Keratinocyte (primary cell): Measurements from ENCODE around the gene HK2.

Experiments
- CTCF ChIP-seq, 3 experiments: IDR thresholded peaks in 1 of 3; conservative IDR thresholded peaks in 1 of 3; optimal IDR thresholded peaks in 1 of 3; 2 replicates in 2 of 3; 3 replicates in 1 of 3; pipeline versions ENCODE3 to v1.5.1; 2011; ENCODE audit warnings: low read length in 3 of 3, mild to moderate bottlenecking in 3 of 3, moderate library complexity in 2 of 3, control low read depth in 1 of 3, inconsistent platforms in 1 of 3; ENCODE audit not compliant: insufficient read depth in 2 of 3; ENCODE audit errors: extremely low read depth in 1 of 3
- EZH2 ChIP-seq: IDR thresholded peaks from one replicate; pipeline ENCODE4 v1.6.1; 2012; ENCODE audit warnings: inconsistent platforms, mild to moderate bottlenecking, low read length, moderate library complexity

- no peak for TF ChIP-seq CTCF (optimal IDR thresholded peaks at IDR 0.05 in 1 of 3, IDR thresholded peaks at IDR 0.05 in 1 of 3, conservative IDR thresholded peaks at IDR 0.05 in 1 of 3; ENCODE audit: extremely low read depth in 1 of 3, insufficient read depth in 2 of 3, low read length in 3 of 3)
- no peak for TF ChIP-seq EZH2
These were observed 46.3 kb downstream of the HK2 start for GRCh38 chr2:74880054-74880728.
